Peyer's patch (tissue), 4 donors: ENCODE data around the gene SYT7.

Source experiments
- POLR2A ChIP-seq, 2 donors: fragments of 450-650 bp; IDR thresholded peaks; one replicate each; pipeline ENCODE4 v1.5.1; 2017; ENCODE audit warnings: antibody characterized with exemption in 2 of 2, mild to moderate bottlenecking in 2 of 2, moderate library complexity in 2 of 2
- TF ChIP-seq, protein P1 (sequence below), 6 experiments: fragments of 450-650 bp in 4 of 6; fragments of 200-600 bp in 2 of 6; sonication (generic) in 1 of 6; IDR thresholded peaks; one replicate each; pipeline ENCODE4 v1.5.1; 2017 to 2019; ENCODE audit warnings: antibody characterized with exemption in 6 of 6, mild to moderate bottlenecking in 3 of 6, moderate library complexity in 1 of 6

DNA sequence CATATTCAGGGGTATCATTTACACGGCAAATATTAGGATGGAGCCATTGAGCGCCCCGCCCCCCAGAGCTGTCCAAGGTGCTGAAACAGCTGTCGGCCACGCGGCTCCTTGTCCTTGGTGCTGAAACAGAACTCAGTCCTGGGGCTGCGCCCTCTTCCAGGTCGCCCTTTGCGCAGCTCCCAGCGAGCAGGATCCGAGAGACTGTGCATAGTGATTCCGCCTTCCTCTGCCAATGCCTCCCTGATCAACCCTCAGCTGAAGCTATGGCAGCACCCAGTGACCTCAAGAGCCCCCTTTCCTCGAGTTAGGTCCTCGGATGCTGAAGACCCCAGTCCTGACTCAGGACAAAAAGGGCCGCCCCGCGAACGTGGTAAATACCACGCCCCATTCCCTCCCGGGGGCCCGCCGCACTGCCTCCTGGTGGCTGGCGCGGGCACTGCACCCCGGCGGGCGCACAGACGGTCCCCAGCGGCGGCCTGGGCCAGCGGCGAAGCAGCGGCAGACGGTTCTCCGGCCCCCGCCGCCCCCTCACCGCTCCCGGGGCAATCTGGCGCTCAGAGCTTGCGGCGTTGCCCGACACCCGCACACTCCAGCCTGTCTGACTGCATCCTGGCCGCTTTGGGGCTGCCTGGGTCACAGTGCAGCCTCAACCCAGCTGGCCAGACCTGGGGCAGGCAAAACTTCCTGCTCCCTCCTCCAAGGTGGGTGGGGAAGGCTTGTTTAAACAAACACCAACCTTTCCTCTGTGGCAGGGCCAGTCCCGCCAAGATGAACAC, 13.4 kb downstream of the SYT7 start:
- TF ChIP-seq, protein P1, sequence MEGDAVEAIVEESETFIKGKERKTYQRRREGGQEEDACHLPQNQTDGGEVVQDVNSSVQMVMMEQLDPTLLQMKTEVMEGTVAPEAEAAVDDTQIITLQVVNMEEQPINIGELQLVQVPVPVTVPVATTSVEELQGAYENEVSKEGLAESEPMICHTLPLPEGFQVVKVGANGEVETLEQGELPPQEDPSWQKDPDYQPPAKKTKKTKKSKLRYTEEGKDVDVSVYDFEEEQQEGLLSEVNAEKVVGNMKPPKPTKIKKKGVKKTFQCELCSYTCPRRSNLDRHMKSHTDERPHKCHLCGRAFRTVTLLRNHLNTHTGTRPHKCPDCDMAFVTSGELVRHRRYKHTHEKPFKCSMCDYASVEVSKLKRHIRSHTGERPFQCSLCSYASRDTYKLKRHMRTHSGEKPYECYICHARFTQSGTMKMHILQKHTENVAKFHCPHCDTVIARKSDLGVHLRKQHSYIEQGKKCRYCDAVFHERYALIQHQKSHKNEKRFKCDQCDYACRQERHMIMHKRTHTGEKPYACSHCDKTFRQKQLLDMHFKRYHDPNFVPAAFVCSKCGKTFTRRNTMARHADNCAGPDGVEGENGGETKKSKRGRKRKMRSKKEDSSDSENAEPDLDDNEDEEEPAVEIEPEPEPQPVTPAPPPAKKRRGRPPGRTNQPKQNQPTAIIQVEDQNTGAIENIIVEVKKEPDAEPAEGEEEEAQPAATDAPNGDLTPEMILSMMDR (IDR thresholded peaks at IDR 0.05), result peak in 4 of 6 experiments; percentile 39 to 66 (median 54)
- TF ChIP-seq POLR2A (IDR thresholded peaks at IDR 0.05), result no peak
